RCC 7860 (cell line): Measurements from ENCODE around the gene SUMO3.

Experiments used
- DNase-seq: peaks from one replicate; pipeline ENCODE4 v3.0.0-alpha.2; 2015; ENCODE audit warnings: low spot score
- FAIRE-seq: peaks from 2 replicates; lab custom pipeline; 2012; peaks lifted over from hg19 to GRCh38; lab: Jason Lieb, UNC

Gene SUMO3

DNA sequence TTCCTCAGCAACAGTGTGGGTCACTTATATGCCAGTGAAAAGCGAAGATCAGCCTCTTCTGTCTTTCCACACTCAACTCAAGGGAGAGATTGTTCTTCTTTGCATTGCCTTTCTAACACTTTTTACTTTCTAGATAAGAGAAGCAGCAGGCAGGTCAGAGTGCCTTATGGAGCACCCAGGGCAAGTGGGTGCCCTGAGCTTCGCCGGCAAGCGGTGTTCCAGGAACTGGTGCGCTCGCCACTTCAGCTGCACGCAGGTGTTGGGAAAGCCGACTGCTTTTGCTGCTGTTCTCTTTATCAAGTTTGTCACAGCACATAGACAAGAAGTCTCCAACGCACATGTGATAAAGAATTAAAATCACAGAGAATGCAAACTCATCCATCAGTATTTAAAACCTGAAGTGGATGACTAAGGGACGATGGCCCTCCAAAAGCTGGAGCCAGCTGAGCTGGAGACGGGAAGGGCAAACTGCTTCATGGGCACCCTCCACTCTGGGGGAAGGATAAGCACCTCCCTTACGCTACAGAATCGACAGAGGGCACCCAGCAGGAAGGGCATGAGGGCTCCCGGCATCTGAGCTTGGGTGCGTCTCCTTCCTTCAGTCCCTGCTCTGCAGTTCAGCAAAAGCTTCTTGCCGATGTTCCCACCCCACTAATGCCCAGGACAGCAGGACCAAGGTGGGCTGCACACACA is 36.9 kb downstream of the SUMO3 start:
- no peak for DNase-seq
- FAIRE-seq, result no peak

DNA sequence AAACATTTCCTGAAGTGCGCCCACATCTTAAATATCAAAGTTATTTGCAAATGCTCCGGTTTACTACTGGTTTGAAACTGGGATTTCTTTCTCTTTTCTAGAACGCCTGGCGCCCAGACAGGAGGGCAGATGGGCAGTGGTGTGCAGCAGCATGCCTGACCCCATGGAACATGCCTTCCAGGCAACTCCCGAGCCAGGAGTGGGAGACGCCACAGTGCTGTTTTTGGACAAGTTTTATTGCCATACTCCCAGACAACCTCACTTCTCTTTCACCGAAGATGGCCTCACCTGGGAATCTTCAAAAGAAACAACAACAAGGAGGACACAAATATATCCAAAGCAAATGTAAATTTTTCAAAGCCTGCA is 37.7 kb downstream of the SUMO3 start:
- DNase-seq (no peak), FAIRE-seq (no peak)

DNA sequence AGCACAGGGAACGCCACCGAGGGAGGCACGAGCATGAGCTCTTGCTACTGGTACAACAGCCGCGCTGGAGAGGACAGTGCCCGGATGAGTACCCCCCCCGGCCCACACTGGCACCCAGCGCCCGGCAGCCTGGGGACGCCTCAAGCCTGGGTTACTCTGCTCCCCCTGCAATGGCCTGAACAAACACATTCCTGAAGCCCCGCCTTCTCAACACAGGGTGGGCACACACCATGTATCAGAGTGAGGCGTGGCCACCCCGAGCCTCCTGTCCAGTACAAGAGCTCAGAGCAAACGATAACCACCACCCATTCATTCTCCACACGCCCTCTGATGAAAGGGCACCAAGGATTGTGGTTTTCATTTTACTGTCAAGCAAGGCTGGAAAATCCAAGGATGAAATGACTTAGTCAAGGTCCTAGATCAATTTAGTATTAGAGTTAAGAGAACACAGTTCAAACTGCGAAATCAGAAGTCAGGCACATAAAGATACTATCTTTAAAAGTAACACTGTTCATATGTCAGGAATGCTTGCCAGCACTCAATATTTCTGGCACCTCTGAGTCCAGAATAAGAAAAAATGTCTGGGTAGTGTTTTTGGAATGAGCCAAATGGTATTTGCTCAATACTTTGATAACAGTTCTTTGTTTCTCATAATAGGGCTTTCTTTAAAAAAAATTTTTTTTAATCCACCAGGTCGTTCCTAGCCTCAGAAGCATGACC is 38.3 kb downstream of the SUMO3 start:
- DNase-seq, result no peak
- no peak for FAIRE-seq

DNA sequence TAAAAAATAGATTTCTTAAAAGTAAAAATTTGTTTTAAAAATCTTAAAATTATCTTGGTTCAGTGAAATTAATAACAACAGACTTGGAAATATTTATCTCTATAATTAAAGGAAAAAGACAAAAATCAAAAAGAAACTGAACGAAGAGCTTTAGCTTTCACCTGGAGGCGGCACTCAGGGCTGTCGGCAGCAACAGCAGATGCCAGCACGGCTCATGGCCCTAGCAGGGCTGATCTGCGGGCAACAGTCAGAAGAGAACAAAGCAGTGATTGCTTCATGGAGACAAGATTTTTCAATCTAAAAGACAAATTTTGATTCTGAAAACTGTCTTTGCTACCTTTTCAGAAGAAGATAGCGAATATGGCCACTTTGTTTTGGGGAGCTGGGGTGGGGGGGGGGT is 38.9 kb downstream of the SUMO3 start:
- FAIRE-seq (no peak), DNase-seq (no peak)

DNA sequence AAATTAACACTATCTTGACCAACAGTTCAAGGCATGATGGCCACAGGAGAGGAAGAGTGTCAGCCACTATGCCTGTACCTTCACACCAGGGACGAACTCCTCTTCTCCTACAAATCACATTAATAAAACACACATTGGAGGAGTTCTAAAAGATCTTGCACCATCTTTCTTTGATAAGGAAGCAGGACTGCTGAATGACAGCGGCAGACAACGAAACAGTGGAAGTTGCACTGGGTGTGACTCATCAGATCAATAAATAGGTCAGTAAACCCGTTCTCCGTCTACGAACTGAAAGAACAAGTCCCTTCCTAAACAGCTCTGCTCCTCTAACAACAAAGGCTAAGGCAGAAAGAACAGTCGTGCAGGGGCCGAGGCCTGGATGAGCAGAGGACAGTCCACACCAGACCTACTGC is 39.4 kb downstream of the SUMO3 start:
- no peak for DNase-seq
- FAIRE-seq, result no peak

DNA sequence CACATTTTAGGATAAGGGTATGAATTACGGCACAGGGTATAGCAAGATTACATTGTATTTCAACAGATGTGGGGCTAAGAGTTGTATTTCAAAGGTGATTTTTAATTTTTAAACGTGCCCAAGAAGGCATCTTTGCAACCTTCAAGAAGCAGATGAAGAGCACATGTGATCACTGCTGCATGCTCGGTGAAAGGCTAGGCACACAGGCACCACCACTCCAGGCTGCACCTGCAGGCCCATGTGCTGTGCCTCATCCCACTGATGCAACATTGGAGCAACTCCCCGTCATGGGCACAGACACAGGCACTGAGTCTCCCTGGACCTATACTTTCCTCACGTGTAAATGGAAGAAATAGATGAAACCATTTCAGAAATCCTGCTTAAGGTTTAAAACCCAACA is 39.8 kb downstream of the SUMO3 start:
- DNase-seq, result no peak
- FAIRE-seq, result no peak

DNA sequence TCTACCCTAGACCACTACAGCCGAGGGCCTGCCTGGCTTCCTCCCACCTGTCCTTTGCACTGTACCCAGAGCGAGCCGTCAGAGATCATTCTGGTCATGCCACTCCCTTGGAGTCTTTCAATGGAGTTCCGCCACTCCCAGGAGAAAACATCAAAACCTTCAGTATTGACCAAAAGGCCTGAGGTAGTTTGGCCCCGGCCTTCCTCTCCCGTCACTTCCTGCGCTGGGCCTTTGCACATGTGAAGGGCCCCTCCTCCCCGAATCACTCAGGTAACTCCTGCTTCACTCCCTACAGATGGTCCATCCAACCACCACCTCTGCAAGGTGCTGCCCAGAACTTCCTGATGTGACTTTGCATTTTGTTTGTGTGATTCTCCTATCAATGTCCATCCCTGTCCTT is 42.9 kb downstream of the SUMO3 start:
- FAIRE-seq (no peak), DNase-seq (no peak)

DNA sequence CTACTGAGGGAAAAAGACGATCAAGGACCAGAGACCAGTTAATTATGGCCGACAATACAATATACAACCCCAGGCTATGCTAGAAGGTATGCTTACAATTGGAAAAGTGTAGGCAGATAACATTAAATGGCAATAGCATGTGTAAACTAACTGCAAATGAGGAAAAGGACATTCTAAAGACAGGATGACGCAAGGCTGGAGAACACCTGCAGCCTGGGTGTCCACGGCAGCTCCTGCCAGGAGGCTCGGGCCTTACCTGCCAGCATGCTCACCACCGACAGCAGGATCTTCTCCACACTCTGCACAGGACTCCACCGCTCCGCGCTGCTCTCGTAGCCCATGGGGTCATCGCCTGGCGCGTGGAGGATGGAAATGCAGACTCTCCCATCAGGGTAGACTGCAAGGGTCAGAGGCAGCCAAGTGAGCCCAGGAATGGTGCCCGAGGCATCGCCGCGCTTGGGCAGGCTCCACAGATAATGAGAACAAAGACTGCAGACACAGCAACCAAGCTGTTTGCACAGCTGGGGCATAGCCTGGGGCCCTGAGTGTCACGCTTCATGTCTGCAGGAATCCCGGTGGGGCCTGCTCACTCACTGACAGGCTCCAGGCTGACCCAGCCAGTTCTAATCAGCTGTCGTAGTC is 44.5 kb downstream of the SUMO3 start:
- no peak for DNase-seq
- no peak for FAIRE-seq

DNA sequence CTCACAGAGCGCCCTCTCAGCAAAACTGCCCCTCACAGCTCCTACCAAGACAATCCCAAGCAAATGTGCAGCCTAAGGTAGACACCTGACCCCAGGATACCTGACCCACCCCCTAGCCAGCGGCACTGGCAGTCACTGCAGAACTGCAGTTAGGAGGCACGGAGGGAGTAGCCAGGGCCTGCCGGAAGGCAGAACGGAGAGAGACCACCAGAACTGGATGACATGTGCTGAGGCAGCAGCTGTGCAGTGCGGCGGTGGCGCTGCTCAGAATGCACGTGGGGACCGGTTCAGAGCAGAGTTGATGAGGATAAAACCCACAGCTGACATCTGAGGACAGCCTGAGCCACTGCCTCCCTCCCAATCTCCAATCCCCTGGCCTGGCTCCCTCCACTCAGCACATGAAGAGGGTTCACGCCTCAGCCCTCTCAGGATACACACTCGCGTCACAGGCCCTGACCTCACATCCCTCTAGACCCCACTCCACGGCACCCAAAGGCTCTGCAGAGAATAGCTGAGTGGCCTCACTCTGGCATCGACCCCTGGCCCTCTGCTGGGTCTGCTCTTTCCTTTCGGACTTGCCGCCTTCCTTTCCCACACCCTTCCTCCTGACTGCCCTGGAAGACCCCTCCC is 45.9 kb downstream of the SUMO3 start:
- no peak for FAIRE-seq
- DNase-seq, result no peak

DNA sequence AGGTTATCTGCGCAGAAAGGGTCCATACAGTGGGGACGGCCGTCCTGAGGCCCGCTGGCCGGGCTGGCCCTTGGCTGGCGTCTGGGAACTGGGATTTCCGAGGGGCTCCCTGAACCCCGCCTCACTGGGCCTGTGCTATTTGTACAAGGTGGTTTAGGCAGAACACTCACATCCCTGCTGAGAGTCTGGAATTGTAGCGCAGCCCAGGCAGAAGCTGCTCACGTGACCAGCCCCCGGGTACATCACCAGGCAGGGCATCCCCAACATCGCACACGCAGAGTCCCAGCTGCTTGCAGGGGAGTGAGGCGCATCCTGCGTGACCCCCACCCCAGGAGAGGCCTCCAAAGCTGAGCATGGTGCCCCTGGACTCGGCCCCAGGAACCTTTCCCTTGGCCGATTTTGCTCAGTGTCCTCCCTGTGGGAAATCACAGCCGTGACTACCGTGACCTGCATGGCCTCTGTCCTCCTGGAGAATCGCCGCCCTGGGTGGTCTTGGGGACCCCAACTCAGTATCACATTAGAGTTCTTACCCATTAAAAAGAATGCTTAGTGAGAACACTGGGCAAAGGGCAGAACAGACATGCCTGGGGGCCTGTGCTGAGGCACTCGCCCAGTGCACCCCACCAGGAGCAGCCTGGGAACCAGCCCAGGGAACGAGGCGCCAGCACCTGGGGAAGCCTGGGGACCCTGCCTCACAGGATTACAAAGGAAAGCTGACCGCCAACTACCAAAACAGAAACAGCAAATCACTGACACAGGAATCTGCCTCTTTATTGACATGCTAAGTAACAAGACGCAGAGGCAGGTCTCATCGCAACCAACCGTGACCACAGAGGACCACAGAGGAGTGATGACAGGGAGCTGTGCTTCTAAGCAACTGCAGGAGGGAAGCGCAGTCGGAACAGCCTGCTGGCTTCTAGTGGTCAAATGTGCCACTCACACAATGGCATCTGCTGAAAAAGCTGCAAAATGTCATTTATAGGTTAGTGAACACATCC is 49.7 kb downstream of the SUMO3 start:
- FAIRE-seq (no peak), DNase-seq (no peak)

DNA sequence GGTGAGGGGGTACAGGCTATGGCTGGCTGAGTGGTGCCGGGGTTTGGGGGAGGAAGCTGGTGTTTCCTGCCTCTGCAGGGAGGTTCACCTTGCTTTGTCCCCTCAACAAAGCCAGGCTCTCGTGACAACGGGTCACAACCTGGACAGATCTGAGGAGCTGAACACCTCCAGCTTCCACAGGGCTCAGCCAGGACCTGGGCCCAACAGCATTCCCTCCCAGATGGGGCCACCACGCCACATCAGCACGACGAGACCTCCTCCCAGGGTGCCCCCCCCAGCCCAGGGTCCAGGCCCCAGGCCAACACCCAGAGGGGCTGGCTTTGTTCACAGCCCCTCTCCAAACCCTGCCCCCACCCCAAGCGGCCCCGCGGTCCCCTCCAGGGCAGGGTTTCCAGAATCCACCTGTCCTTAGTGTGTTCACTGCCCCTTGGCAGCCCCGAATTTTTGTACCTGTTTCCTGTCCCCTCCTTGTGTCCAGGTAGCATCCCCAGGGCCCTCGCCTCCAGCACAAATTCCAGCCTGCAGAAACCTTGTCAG is 51.0 kb downstream of the SUMO3 start:
- no peak for DNase-seq
- no peak for FAIRE-seq

DNA sequence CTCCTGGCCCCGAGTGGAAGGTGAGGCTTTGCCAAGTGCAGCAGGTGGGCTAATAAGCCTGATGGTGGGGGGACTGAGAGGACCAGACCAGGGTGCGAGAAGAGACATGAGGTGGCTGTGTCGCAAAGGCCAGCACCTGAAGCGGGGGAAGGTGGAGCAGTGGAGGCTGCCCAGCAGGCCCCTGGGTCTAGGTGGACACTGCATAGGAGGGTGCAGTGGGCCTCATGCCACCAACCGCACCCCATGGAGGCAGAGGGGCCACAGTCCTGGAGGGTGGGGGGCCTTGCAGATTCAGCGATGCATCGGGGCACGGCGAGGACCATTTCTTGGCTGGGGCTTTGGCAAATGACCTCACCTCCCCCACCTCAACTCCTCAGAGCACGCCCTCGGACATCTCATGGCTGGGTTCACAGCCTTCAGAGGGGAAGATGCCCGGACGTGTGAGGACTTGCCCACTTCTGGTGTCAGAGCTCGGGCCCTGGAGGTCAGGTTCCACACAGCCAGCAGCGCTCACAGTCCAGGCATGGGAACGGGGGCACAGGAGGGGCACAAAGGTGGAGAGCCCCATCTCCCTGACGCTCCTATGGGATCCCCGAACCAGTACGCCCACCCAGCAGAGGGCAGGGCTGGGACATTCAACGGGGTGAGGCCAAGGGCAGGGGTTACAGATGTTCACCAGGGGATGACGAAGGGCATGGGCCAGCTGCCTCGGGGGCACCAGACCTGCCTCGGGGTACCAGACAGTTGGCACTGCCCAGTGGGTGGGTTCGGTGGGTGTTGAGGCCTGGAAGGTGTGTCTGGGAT is 51.6 kb downstream of the SUMO3 start:
- DNase-seq (no peak), FAIRE-seq (no peak)

DNA sequence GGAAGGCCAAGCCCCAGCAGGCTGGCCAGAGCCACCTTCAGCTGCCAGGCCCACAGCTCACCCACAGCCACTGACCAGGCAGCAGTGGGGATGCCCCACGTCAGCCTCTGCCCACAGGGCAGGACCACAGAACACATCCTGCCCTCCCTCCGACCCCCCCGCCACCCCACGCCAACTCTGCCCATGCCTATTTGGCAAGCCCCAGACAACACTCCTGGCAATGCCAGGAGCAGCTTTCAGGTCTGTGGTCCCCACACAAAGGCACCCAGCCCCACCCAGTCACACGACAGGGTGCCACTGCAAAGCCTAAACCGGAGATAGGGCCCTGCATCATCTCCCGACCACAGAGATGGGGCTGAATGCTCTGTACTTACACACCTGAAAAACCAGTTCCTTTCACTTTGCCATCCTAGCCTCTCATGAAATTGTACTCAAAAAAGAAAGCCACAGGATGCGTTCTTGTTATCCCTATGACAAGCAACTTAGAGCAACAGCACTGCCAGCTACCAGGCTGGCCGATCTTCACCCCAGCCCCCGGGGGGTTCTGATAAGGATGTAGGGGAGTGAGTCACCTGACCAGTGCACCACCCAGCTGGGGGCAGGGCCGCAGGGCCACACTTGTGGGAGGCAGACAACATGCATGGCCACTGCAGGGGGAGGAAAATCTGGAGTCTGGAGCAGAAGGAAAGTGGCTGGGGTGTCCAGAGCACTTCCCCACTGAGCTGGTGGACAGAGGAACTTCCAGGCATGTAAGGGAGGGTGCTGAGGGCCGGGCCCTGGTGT is 52.4 kb downstream of the SUMO3 start:
- FAIRE-seq, result no peak

DNA sequence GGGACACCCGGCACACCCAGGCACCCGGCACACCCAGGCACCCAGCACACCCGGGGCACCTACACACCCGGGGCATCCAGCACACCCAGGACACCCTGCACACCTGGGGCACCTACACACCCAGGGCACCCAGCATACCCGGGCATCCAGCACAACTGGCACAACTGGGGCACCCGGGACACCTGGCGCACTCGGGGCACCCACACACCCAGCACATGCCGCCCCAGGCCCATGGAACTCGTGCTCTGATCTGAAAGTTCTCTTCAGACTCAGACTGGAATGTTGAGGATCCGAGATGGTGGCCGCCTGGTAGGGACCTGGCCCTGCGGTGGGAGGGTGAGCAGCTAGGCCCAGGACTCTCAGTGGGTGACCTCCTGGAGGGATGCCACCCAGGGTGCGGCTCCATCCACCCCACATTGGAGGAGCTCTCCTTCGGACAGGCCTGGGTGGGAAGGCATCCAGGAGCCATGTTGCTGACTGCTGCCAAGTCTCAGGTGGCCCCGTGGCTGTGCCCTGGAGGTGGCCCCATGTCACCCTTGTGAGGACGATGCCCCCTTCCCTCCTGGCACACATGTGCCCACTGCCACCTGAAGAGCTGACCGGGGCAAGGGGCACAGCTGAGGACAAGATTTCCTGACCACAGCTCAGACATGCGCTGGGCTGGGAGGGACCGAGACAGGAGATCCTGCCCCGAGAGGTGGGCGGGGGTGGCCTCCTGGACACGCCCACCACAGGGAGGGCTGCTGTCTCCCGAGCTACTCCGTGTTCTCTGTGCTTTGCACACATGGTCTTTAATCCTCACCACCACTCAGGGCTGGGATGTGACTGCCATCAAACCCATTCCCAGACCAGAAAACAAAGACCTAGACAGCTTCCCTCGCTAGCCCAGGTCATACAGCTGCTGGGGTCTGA is 53.3 kb downstream of the SUMO3 start:
- DNase-seq (no peak), FAIRE-seq (no peak)

More for the DNA sequence above, 52.4 kb downstream of the SUMO3 start:
- no peak for DNase-seq

DNA sequence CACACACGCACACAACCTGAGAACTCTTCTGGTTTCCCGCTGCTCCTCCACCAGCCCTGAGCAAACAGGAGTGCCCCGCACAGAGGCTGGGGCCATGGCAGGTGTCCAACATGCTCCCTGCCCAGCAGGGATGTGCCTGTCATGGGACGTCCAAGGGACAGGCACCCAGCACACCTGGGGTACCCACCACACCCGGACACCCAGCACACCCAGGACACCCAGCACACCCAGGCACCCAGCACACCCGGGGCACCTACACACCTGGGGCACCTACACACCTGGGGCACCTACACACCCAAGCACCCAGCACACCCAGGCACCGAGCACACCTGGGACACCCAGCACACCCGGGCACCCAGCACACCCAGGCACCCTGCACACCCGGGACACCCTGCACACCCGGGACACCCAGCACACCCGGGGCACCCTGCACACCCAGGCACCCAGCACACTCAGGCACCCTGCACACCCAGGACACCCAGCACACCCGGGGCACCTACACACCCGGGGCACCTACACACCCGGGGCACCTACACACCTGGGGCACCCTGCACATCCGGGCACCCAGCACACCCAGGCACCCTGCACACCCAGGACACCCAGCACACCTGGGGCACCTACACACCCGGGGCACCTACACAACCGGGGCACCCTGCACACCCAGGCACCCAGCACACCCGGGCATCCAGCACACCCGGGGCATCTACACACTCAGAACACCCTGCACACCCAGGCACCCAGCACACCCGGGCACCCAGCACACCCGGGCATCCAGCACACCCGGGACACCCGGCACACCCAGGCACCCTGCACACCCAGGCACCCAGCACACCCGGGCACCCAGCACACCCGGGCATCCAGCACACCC is 54.2 kb downstream of the SUMO3 start:
- FAIRE-seq (no peak), DNase-seq (no peak)

DNA sequence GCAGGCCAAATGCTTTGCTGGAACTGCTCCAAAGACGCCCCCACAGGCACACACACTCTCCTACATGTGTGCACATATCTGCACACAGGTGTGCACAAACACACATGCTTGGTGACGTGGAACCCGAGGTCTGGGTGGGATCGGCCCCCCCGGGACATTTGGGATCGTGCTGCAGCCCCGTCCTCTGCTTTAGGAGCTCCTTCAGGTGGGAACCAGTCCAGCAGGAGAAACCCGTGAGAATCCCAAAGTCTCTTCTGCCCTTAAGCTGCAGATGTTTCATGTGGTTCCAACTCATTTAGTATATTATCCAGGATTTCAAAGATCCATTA is 54.8 kb downstream of the SUMO3 start:
- no peak for DNase-seq

More for the DNA sequence above, 54.8 kb downstream of the SUMO3 start:
- no peak for FAIRE-seq
